CD4-positive, alpha-beta T cell treated with Interleukin-15 for 1 hour (primary cell): ENCODE results near the gene TIMM44.

Experiments
- DNase-seq: peaks from one replicate; pipeline ENCODE4 v3.0.0-alpha.2; 2020

TIMM44 gene, protein sequence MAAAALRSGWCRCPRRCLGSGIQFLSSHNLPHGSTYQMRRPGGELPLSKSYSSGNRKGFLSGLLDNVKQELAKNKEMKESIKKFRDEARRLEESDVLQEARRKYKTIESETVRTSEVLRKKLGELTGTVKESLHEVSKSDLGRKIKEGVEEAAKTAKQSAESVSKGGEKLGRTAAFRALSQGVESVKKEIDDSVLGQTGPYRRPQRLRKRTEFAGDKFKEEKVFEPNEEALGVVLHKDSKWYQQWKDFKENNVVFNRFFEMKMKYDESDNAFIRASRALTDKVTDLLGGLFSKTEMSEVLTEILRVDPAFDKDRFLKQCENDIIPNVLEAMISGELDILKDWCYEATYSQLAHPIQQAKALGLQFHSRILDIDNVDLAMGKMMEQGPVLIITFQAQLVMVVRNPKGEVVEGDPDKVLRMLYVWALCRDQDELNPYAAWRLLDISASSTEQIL

DNA sequence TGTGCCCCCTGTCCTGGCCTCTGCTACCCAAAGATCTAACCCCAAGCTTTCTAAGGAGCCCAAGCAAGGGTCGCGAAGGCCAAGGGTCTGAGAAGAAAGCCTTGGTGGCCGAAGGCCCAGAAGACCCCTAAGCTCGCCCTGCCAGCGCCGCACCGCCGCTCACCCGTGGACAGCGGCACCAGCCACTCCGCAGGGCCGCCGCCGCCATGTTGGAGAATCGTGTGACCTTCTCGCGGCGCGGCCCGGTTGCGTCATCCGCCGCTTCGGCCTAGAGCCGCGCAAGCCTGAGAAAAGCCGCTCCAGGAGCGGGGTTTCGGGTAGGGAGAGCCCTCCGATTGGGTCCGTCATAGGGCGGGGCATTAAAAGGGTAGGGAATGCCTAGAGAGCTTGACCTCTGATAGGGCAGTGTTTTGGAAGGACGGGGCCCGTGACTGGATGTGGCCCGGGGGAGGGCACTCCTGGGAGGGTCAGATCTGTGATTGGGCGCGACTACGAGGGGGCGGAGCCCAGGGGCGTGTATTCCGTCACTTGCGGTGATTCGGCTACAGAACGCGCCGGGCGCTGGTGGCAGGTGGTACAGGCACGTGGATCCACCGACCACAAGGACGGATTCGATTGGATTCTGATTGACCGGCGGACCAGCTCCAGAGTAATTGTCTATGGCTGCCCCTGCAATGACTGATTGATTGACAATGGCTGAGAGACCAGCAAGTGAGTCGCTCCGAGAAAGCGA, at the start of gene TIMM44:
Gene TIMM44, minus strand, starts transcription at position 223 of the 733 bp plus-strand sequence. Its CDS starts 15 bp downstream, at position 208.
- DNase-seq = peak; percentile 99

DNA sequence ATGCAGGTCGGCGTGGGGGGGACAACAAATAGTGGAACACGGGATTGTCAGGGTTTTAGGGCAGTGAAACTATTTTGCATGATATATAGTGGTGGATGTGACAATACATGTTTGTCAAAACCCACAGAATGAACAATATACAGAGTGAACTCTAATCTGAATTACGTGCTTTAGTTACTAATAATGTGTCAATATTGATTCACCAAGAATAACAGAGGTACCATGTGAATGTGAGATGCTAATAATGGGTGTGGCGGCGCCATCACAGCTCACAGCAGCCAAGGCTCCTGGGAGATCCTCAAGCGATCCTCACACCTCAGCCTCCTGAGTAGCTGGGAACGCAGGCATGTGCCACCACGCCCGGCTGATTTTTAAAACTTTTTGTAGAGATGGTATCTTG, 49.1 kb upstream of the TIMM44 start:
- no peak for DNase-seq

DNA sequence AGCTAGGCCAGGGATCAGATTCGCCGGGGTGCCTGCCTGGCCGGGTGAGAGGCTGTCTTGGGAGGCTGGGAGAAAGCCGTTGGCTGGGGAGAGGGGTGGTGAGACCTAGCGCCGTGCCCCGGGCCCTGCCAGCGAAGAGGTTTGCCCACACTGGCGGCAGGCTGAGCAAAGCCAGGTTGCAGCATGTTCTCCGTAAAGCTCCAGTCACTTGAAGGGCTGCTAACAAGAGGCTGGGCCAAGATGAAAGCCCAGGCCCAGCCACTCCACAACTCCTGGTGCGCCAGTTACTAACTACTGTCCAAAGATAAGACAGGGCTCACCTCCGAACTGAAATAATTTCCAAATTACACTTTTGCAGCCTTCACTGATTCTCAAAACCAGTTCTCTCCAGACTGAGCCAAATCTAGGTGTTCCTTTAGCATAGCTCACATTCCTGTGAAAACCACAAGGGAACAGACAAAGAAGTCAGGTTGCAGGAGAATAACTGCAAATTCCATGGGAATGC, 45.7 kb upstream of the TIMM44 start:
- no peak for DNase-seq

GRCh38 chr19:7988307-7988706, 44.8 kb upstream of the TIMM44 start:
- DNase-seq = no peak

- no peak for DNase-seq
These were observed 43.8 kb upstream of the TIMM44 start for GRCh38 chr19:7987114-7987768.

- no peak for DNase-seq
These were observed 43.1 kb upstream of the TIMM44 start for GRCh38 chr19:7986321-7987113.

DNA sequence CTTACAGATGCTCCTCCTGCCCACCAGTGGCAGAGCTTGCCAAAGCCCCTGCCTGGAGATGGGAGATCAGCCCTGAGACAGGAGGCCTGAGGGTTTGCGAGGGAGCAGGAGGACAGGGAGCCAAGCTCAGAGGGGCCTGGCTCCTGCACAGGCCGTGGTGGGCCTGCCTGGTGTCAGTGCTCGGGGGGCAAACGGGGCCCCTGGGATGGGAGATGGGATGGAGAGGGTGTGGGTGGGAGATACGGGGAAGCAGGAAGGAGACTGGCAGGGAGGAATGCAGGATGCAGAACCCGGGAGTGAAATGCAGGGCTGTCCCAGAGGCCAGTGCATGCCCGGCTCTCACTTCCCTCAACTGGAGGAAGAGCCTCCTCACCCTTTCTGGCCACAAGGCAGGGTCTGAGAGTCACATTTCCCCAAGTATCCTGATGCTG, 42.0 kb upstream of the TIMM44 start:
- no peak for DNase-seq

GRCh38 chr19:7983995-7984837, 40.8 kb upstream of the TIMM44 start:
- DNase-seq = no peak

- DNase-seq = no peak
These were observed 40.0 kb upstream of the TIMM44 start for GRCh38 chr19:7983286-7983950.

- no peak for DNase-seq
These were observed 39.2 kb upstream of the TIMM44 start for GRCh38 chr19:7982651-7983099.

DNA sequence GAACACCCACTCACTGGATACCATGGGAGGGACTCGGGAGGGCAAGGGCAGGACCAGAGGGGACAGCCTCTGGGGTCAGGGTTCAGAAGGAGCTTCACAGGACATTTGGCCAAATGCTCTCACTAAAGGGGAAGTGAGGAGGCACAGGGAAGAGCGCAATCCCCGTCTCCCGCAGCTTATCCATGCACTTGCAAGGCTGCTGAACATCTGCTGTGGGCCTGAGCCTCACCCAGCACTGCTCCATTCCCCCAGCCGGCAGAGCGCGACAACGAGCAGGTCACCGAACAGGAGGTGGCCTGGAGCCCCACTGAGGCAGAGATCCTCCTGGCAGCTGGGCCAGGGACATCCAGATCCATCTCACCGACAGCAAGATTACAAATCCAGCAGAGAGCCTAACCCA, 38.6 kb upstream of the TIMM44 start:
- no peak for DNase-seq

DNA sequence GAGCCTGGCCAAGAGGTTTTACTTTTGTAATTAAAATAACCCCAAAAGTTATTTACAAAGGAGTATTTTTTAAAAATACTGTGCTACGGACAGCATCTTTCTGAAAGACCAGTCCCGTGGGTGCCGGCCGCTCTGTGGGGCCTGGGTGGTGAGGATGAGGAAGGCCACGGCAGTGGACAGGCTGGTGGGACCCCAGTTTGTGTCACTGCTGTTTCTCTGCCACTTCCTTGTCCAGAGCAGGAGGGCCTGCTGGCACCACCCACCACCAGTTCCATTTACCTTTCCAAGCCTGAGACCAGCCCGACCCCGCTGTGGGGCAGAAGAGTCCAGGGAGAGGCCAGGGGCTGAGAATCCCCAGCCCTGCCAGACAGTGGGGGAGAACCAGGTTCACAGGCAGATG, 38.2 kb upstream of the TIMM44 start:
- DNase-seq = no peak

GRCh38 chr19:7981199-7981598, 37.7 kb upstream of the TIMM44 start:
- no peak for DNase-seq

GRCh38 chr19:7980635-7981121, 37.2 kb upstream of the TIMM44 start:
- DNase-seq = no peak

DNA sequence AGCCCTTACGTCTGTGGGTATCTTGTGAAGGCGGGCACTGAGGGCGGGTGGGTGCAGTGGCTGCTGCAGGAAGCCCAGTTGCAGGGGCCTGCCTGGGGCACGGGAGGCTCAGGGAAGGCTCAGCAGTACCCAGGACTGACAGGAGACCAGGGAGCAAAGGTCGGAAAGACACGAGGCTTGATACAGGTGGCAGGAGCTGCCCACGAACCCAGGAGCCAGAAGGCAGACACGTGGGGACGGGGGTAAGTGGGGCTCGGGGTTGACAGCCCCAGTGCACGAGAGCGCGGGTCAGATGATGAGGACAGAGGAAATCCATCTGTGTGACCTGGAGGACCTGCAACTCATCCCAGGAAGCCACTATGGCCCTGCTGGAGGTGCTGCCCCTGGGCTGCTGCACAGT, 36.7 kb upstream of the TIMM44 start:
- no peak for DNase-seq

GRCh38 chr19:7979559-7979958, 36.1 kb upstream of the TIMM44 start:
- DNase-seq = no peak

- no peak for DNase-seq
These were observed 35.5 kb upstream of the TIMM44 start for GRCh38 chr19:7979011-7979410.

DNA sequence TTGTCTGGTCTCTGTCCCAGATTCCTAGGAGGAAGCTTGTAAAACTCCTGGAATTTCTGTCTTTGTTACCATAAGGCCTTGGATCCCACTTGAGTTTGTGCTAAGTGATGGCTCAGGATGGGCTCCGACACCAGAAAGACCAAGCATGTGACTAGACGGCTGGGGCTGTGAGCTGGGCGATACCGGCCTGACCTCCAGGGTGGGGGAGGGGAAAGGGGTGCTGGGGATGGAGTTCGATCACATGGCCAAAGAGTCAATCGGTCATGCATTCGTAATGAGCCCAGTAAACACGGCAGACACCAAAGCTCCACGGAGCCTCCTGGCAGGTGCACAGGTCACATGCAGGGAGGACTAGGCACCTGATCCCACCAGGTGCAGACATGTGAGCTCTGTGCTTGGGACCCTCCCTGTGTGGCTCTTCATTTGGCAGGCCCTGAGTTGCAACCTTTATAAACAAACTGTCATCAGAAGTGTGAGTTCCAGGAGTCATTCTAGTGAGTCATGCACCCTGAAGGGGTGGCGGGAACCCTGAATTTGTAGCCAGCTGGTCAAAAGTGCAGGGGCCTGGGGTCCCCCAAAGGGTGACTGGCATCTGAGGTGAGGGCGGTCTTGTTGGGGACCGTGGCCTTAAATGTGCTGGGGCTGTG, 34.8 kb upstream of the TIMM44 start:
- DNase-seq = no peak

DNA sequence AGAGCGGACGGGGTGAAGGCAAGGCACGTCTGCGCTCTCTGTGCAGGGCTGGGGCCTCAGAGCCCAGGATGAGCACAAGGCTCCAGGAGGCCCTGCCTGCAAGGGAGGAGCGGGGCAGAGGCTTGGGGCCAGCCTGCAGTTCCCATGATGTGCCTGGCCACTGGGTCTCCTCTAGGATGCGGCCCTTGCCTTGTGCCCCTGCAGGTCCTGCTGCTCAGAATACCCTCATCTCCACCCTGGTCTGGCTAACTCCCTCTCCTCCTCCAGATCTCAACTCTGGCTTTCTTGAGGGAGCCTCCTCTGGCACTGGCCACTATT, 34.2 kb upstream of the TIMM44 start:
- DNase-seq = no peak

- DNase-seq = no peak
These were observed 33.7 kb upstream of the TIMM44 start for GRCh38 chr19:7977021-7977722.
